A549 (cell line): ENCODE measurements around the gene SUGCT. TPM values are rescaled to one million over a fixed set of nuclear protein-coding genes. Genes with fewer than 3 reads are reported as not detected.

Experiments used
- ATAC-seq, 2 experiments: fragments of 200-7000 bp in 1 of 2; fragments of >200 bp in 1 of 2; cut with Nextera tagmentation in 1 of 2; cut with Tn5 transposase in 1 of 2; 3 replicates each; pipeline versions ENCODE4 v1.8.0 to v1.9.1; 2018 to 2020; ENCODE audit warnings: mild to moderate bottlenecking in 1 of 2, moderate library complexity in 1 of 2
- CTCF ChIA-PET: fragments of 300-600 bp; sonication (Branson Sonifier 250); formaldehyde crosslinking; extraction: SDS; loops from one replicate; lab custom pipeline; 2021; ENCODE audit warnings: antibody characterized with exemption, inconsistent platforms; lab: Yijun Ruan, JAX
- POLR2A ChIA-PET: fragments of 350-600 bp; formaldehyde crosslinking; extraction: SDS; loops from one replicate; lab custom pipeline; 2021; ENCODE audit warnings: antibody characterized with exemption, inconsistent platforms; lab: Yijun Ruan, JAX
- DNase-seq, 2 experiments: peaks; one replicate each; pipeline versions ENCODE4 v3.0.0 to v3.0.0-alpha.2; 2011 to 2016; ENCODE audit warnings: low read depth in 1 of 2, low spot score in 1 of 2
- FAIRE-seq: peaks from 2 replicates; lab custom pipeline; 2011; peaks lifted over from hg19 to GRCh38; lab: Jason Lieb, UNC
- H3K27ac ChIP-seq, 2 experiments: fragments of >200 bp; sonication (Bioruptor Twin); formaldehyde crosslinking; 3 replicates each; pipeline ENCODE4 v1.5.1; 2016 to 2017
- H3K4me1 ChIP-seq: fragments of >200 bp; sonication (Bioruptor Twin); formaldehyde crosslinking; 3 replicates; pipeline ENCODE4 v1.6.1; 2016
- H3K4me2 ChIP-seq: fragments of >200 bp; sonication (Bioruptor Twin); formaldehyde crosslinking; 3 replicates; pipeline ENCODE4 v1.6.1; 2016
- H3K4me3 ChIP-seq: fragments of >200 bp; sonication (Bioruptor Twin); formaldehyde crosslinking; 3 replicates; pipeline ENCODE4 v1.5.1; 2016
- H3K9me3 ChIP-seq: fragments of >200 bp; sonication (Bioruptor Twin); formaldehyde crosslinking; 3 replicates; pipeline ENCODE4 v1.6.1; 2016
- FOXS1 ChIP-seq: fragments of 250-450 bp; sonication (Bioruptor Pico); IDR thresholded peaks from 2 replicates; pipeline ENCODE4 v1.5.0; 2020; ENCODE audit warnings: mild to moderate bottlenecking, moderate library complexity
- HOXB5 ChIP-seq: fragments of 250-450 bp; sonication (Bioruptor Pico); IDR thresholded peaks from 2 replicates; pipeline ENCODE4 v1.5.0; 2020; ENCODE audit warnings: mild to moderate bottlenecking, moderate library complexity
- POLR2A ChIP-seq: IDR thresholded peaks from 2 replicates; pipeline ENCODE4 v1.6.1; 2012; ENCODE audit warnings: mild to moderate bottlenecking, low read length
- ZC3H11A ChIP-seq: fragments of 450-650 bp; IDR thresholded peaks from 2 replicates; pipeline ENCODE4 v1.6.1; 2014; ENCODE audit warnings: antibody characterized with exemption, mild to moderate bottlenecking
- WGBS: methylation state at CpG from one replicate; pipeline ENCODE4 v1.1.6; 2017; ENCODE audit errors: missing lambda C conversion rate; 5-methylcytosine and 5-hydroxymethylcytosine counted together
- polyA plus RNA-seq, 4 experiments: library from polyadenylated mRNA; depleted of rRNA in 3 of 4; stranded (reverse); fragments of >200 nt; fragmentation: RNase III in 1 of 4; extraction: RNeasy Plus Mini Kit Qiagen cat#74134 plus additional on column Dnase treatment in 1 of 4; gene quantifications; 2 replicates in 3 of 4; 3 replicates in 1 of 4; pipeline ENCODE4 v1.2.3, GENCODE V29; 2011 to 2017
- small RNA-seq, 6 experiments: library from RNA; depleted of rRNA; stranded (forward); fragments of <200 nt; gene quantifications; one replicate each; pipeline ENCODE3, GENCODE V24; 2012

Gene SUGCT
- polyA plus RNA-seq, 2 of the 4 experiments (the other 2 are of a cell fraction), result 1.4 to 1.6 TPM

- CTCF ChIA-PET, result no interaction called here
Observed at GRCh38 chr7:40909346-40909980, 774.7 kb downstream of the SUGCT start.

More at GRCh38 chr7:40909346-40909980, 774.7 kb downstream of the SUGCT start:
- Histone ChIP-seq H3K27ac (no peak overlapping the region), H3K4me3 (no peak overlapping the region), H3K9me3 (no peaks in the 10 kb centered on the region), H3K4me2 (no peak overlapping the region), H3K4me1 (no peaks in the 10 kb centered on the region)
- DNase-seq (no peak), ATAC-seq (no peak), FAIRE-seq (no peak)
- POLR2A ChIA-PET, result no interaction called here
- WGBS, result 17% methylated on average over 10 of the region's 10 CpGs
- TF ChIP-seq HOXB5, result no peak
- no peak for TF ChIP-seq POLR2A
- TF ChIP-seq ZC3H11A, result no peak
- no peak for TF ChIP-seq FOXS1 (CRISPR knock-in tag)

Small RNA genes within 50 kb of the gene (small RNA-seq; reads per million reads assigned to genes)
- 0 reads per million in 6 experiments for gene AC006023.1
- 0 reads per million in 6 experiments for gene AC006023.2

Other genes starting within 250 kb of the SUGCT start
- gene CDK13, start 184.7 kb upstream of the SUGCT start, polyA plus RNA-seq (2011; rRNA removed), result 39.6 and 46.5 TPM in 2 replicates
- 17.7 to 18.2 TPM (median 17.9 TPM) in 3 replicates for gene CDK13, start 184.7 kb upstream of the SUGCT start, polyA plus RNA-seq (2017; fragmentation: RNase III; extraction: RNeasy Plus Mini Kit Qiagen cat#74134 plus additional on column Dnase treatment)
- gene MPLKIP, start 383 bp upstream of the SUGCT start, polyA plus RNA-seq (2011; rRNA removed), result 27.7 and 46.0 TPM in 2 replicates
- 29.7 to 32.2 TPM (median 32.2 TPM) in 3 replicates for gene MPLKIP, start 383 bp upstream of the SUGCT start, polyA plus RNA-seq (2017; fragmentation: RNase III; extraction: RNeasy Plus Mini Kit Qiagen cat#74134 plus additional on column Dnase treatment)